ENCODE measurements around the gene SCN4B. TPM values are rescaled to one million over a fixed set of nuclear protein-coding genes. Genes with fewer than 3 reads are reported as not detected.

The SCN4B gene
- polyA plus RNA-seq, 1 experiment, result 0.43 TPM

DNA sequence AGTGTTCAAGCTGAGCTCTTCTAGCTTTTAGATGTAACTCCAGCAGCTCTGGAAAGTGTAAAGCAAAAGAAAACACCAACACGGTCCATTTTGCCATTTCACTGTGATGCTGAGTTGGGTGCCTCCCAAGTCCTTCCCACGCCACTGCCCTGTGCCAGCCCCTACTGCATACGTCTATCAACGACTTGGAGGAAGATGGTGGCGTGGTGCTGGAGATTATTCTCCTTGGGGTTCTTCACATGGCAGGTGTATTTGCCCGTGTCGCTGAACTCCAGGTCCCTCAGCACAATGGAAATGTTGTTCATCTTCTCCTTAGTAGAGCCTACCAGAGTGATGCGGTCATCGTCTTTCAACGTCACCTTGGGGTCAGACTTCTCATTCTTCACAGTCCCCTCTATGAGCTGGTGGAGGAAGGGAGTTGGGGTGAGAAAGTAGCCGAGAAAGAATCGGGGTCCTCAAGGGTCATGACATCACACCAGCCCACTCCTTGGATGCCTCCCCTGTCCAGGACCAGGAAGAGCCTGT is 8.9 kb downstream of the SCN4B start:
- CTCF ChIA-PET, result interaction anchor here (0.8 to 12.6 kb wide), 7 partner anchors 9 to 36 kb away, joined by 3 to 161 read pairs (median 4); partner anchors contain the start of gene SCN4B
- TF ChIP-seq, protein P1, sequence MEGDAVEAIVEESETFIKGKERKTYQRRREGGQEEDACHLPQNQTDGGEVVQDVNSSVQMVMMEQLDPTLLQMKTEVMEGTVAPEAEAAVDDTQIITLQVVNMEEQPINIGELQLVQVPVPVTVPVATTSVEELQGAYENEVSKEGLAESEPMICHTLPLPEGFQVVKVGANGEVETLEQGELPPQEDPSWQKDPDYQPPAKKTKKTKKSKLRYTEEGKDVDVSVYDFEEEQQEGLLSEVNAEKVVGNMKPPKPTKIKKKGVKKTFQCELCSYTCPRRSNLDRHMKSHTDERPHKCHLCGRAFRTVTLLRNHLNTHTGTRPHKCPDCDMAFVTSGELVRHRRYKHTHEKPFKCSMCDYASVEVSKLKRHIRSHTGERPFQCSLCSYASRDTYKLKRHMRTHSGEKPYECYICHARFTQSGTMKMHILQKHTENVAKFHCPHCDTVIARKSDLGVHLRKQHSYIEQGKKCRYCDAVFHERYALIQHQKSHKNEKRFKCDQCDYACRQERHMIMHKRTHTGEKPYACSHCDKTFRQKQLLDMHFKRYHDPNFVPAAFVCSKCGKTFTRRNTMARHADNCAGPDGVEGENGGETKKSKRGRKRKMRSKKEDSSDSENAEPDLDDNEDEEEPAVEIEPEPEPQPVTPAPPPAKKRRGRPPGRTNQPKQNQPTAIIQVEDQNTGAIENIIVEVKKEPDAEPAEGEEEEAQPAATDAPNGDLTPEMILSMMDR (IDR thresholded peaks at IDR 0.05; ENCODE audit: insufficient read depth, low read depth, low read length), result no peak
- peaks cover 22% of the 10 kb centered on the region for H3K27me3 ChIP-seq (ENCODE audit: control insufficient read depth, insufficient read depth, low read length)
- POLR2A ChIA-PET, result no interaction called here
- no peak for DNase-seq (ENCODE audit: low read depth)
- no peak overlapping the region for H3K4me3 ChIP-seq (ENCODE audit: low read depth, low read length)
- H3K36me3 ChIP-seq (ENCODE audit: control insufficient read depth, insufficient read depth, low read length), result no peaks in the 10 kb centered on the region

DNA sequence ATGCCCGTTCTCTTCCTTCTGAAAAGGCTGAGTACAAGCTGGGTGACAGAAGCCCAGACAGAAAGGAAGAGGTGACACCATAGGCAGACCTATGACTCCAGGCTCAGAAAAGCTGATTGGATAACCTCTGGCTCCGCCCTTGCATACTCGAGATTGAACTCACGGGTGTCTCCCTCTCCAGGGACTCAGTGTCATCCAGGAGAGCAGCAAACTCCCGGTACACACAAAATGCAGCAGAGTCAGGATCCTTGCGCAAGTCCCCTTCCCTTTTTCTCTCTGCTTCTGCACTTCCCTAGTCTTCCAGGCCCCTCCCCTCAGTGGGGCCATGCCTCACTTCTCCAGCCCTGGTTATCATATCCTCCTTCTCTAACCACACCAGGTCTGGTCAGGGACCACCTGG is 9.8 kb downstream of the SCN4B start:
- POLR2A ChIA-PET, result no interaction called here
- Histone ChIP-seq H3K36me3 (ENCODE audit: control insufficient read depth, insufficient read depth, low read length) (no peaks in the 10 kb centered on the region), H3K27me3 (ENCODE audit: control insufficient read depth, insufficient read depth, low read length) (peaks cover 16% of the 10 kb centered on the region), H3K4me3 (ENCODE audit: low read depth, low read length) (no peak overlapping the region)
- TF ChIP-seq, protein P1 (IDR thresholded peaks at IDR 0.05; ENCODE audit: insufficient read depth, low read depth, low read length), result no peak
- CTCF ChIA-PET, result interaction anchor here (12.6 kb wide), 1 partner anchor 27 kb away, joined by 161 read pairs; no protein-coding TSS in a partner anchor
- no peak for DNase-seq (ENCODE audit: low read depth)

DNA sequence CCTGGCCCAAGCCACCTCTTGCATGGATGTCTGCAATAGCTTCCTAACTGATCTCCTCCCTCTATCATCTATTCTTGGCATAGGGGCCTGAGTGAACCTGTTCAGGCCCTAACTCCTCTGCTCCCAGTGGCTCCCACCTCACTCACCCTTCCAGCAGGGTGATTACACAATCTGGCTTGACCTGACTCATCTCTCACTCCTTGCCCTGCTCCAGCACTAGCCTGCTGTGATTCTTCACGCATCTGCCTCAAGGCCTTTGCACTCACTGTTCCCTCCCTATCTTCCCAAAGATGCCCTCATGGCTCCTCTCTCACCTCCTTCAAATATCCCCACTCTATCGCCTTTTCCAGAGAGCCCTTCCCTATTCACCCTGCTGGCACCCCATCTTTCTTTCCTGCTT is 10.5 kb downstream of the SCN4B start:
- Histone ChIP-seq H3K27me3 (ENCODE audit: control insufficient read depth, insufficient read depth, low read length) (peaks cover 15% of the 10 kb centered on the region), H3K4me3 (ENCODE audit: low read depth, low read length) (no peak overlapping the region), H3K36me3 (ENCODE audit: control insufficient read depth, insufficient read depth, low read length) (no peaks in the 10 kb centered on the region)
- ChIA-PET POLR2A (no interaction called here), CTCF (interaction anchor here (12.6 kb wide), 1 partner anchor 27 kb away, joined by 161 read pairs; no protein-coding TSS in a partner anchor)
- TF ChIP-seq, protein P1 (IDR thresholded peaks at IDR 0.05; ENCODE audit: insufficient read depth, low read depth, low read length), result no peak
- no peak for DNase-seq (ENCODE audit: low read depth)

DNA sequence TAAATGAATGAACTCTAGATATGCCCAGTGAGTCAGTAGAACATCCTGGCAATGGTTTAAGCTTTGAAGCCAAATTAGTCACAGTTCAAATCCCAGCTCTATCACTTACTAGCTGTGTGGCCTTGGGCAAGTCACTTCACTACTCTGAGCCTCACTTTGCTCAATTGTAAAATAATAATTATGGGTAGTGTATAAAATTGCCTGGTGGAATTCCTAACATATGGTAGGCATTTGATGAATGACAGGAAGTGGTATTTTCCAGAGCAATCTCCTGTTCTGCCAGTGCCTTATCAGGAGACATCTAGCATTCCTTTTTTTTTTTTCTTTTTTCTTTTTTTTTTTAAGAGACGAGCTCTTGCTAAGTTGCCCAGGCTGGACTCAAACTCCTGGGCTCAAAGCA is 13.0 kb downstream of the SCN4B start:
- TF ChIP-seq, protein P1 (IDR thresholded peaks at IDR 0.05; ENCODE audit: insufficient read depth, low read depth, low read length), result no peak
- DNase-seq (ENCODE audit: low read depth), result no peak
- POLR2A ChIA-PET, result interaction anchor here (0.6 kb wide), 1 partner anchor 435 kb away, joined by 3 read pairs; no protein-coding TSS in a partner anchor
- no peak overlapping the region for H3K4me3 ChIP-seq (ENCODE audit: low read depth, low read length)
- CTCF ChIA-PET, result interaction anchor here (12.6 kb wide), 1 partner anchor 30 kb away, joined by 161 read pairs; no protein-coding TSS in a partner anchor
- H3K36me3 ChIP-seq (ENCODE audit: control insufficient read depth, insufficient read depth, low read length), result no peaks in the 10 kb centered on the region
- peaks cover 12% of the 10 kb centered on the region for H3K27me3 ChIP-seq (ENCODE audit: control insufficient read depth, insufficient read depth, low read length)

DNA sequence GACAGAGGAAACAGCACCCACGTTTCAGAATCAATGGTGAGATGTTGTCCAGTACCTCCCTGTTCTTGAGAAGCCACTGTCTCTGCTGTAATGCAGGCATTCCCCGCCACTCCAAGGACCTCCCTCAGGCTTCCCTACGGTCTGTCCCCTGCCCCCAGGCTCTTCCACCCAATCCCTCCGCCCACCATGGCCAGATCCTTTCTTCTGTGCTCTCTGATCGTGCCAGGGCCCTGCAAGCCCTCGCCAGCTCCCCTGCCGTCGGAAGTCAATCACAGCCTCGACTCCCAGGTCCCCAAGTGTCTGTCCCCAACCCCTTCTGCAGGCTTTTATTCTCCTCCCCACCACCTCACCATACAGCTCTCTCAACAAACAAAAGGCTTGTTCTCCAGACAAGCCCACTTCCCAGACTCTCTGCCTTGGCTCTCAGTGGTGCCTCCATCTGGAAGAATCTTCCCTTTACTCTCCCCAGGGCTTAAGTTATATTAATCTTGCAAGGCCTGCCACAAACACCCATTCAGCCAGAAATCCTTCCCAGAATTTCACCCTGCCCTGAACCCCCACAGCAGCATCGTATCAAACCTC is 13.7 kb downstream of the SCN4B start:
- H3K27me3 ChIP-seq (ENCODE audit: control insufficient read depth, insufficient read depth, low read length), result peaks cover 9% of the 10 kb centered on the region
- no peaks in the 10 kb centered on the region for H3K36me3 ChIP-seq (ENCODE audit: control insufficient read depth, insufficient read depth, low read length)
- DNase-seq (ENCODE audit: low read depth), result no peak
- TF ChIP-seq, protein P1 (IDR thresholded peaks at IDR 0.05; ENCODE audit: insufficient read depth, low read depth, low read length), result no peak
- no peak overlapping the region for H3K4me3 ChIP-seq (ENCODE audit: low read depth, low read length)
- ChIA-PET CTCF (interaction anchor here (1.2 to 12.6 kb wide), 3 partner anchors 10 to 36 kb away, joined by 3 to 161 read pairs (median 5); no protein-coding TSS in a partner anchor), POLR2A (no interaction called here)
